ENCODE results near the gene CTSF. TPM values are rescaled to one million over a fixed set of nuclear protein-coding genes. Genes with fewer than 3 reads are reported as not detected.

CTSF gene
- total RNA-seq, 2 experiments from 2014 or later, result 16.0 to 16.8 TPM

DNA sequence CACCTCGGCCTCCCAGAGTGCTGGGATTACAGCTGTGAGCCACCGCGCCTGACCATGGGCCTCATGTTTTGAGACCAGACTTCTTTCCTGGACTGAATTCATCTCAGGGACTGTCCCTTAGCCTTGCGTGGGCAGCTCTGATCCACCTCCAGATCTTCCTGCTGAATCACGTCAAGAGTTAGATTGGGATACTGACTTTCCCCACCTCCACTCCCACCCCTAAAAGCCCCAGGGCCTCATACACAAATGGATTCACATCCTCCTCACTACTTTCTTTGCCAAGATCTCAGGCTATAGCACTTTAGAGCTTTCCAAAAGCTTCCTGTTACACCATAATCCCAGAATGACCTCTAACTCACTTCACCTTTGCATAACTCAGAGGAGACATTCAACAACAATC lies 12.4 kb upstream of the CTSF start:
- ATAC-seq (ENCODE audit: poor library complexity) (no peak), DNase-seq (no peak)
- Mint-ChIP-seq H3K27me3 (no peaks in the 10 kb centered on the region), H3K4me1 (ENCODE audit: low read depth) (peaks cover 8% of the 10 kb centered on the region), H3K36me3 (ENCODE audit: low read depth) (no peaks in the 10 kb centered on the region), H3K27ac (no peak overlapping the region), H3K9me3 (peaks cover 7% of the 10 kb centered on the region), H3K4me3 (no peak overlapping the region)
- Histone ChIP-seq H3K9me3 (ENCODE audit: control insufficient read depth in 1 of 2, insufficient read depth in 1 of 2, low read length in 2 of 2) (peaks cover 5 to 7% of the 10 kb centered on the region in 2 experiments), H3K36me3 (ENCODE audit: insufficient read depth, low read length) (no peaks in the 10 kb centered on the region), H3K4me3 (ENCODE audit: low read length) (no peak overlapping the region), H3K27ac (ENCODE audit: low read depth in 1 of 2, low read length in 2 of 2) (no peak overlapping the region), H3K4me1 (ENCODE audit: insufficient read depth, low read length) (peaks cover 8% of the 10 kb centered on the region), H3K27me3 (ENCODE audit: control insufficient read depth in 1 of 2, insufficient read depth in 2 of 2, low read length in 2 of 2) (no peaks in the 10 kb centered on the region)
- no peak for TF ChIP-seq CTCF (IDR thresholded peaks at IDR 0.05)
- CTCF ChIA-PET, result interaction anchor here (1.1 to 5.5 kb wide), 3 partner anchors 12 to 98 kb away, joined by 3 to 75 read pairs (median 5); partner anchors contain the start of genes CCDC87, CCS and RBM4B
- intact Hi-C loops (cut with DNase I, micrococcal nuclease), result no loop called here
- POLR2A ChIA-PET, result interaction anchor here (2.4 kb wide), 1 partner anchor 97 kb away, joined by 11 read pairs; the partner anchor contains the start of gene RBM4B

- Mint-ChIP-seq H3K27me3 (peaks cover 6% of the 10 kb centered on the region), H3K9me3 (peaks cover 7% of the 10 kb centered on the region), H3K4me3 (no peak overlapping the region), H3K27ac (no peak overlapping the region), H3K36me3 (ENCODE audit: low read depth) (no peaks in the 10 kb centered on the region), H3K4me1 (ENCODE audit: low read depth) (peaks cover 8% of the 10 kb centered on the region)
- H3K27me3 ChIP-seq (ENCODE audit: control insufficient read depth in 1 of 2, insufficient read depth in 2 of 2, low read length in 2 of 2), result no peaks in the 10 kb centered on the region
- DNase-seq (peak; percentile 60 to 89 (median 72)), ATAC-seq (ENCODE audit: poor library complexity) (peak; percentile 82)
- no peak overlapping the region for H3K27ac ChIP-seq (ENCODE audit: low read depth in 1 of 2, low read length in 2 of 2)
- intact Hi-C loops (cut with DNase I, micrococcal nuclease), result loop anchor here (1.0 to 5.0 kb wide), 4 partner anchors 60 to 253 kb away; partner anchors contain the start of gene RBM4 (in 1 of the 2)
- TF ChIP-seq CTCF (IDR thresholded peaks at IDR 0.05), result peak; percentile 85
- ChIA-PET CTCF (interaction anchor here (0.9 to 5.5 kb wide), 5 partner anchors 14 to 170 kb away, joined by 3 to 75 read pairs (median 3); partner anchors contain the start of genes CCDC87, CCS and RBM4B), POLR2A (interaction anchor here (0.6 to 1.3 kb wide), 3 partner anchors 38 to 99 kb away, joined by 3 to 25 read pairs (median 3); partner anchors contain the start of genes RBM14, RBM4 and RBM4B)
- H3K9me3 ChIP-seq (ENCODE audit: control insufficient read depth in 1 of 2, insufficient read depth in 1 of 2, low read length in 2 of 2), result peaks cover 5 to 7% of the 10 kb centered on the region in 2 experiments
- H3K4me3 ChIP-seq (ENCODE audit: low read length), result no peak overlapping the region
- H3K4me1 ChIP-seq (ENCODE audit: insufficient read depth, low read length), result peaks cover 8% of the 10 kb centered on the region
- no peaks in the 10 kb centered on the region for H3K36me3 ChIP-seq (ENCODE audit: insufficient read depth, low read length)
Observed at GRCh38 chr11:66579017-66579606, 10.7 kb upstream of the CTSF start.

- H3K4me3 Mint-ChIP-seq, result peak overlapping the region; percentile 51
- Histone ChIP-seq H3K4me1 (ENCODE audit: insufficient read depth, low read length) (peaks cover 12% of the 10 kb centered on the region), H3K27me3 (ENCODE audit: control insufficient read depth in 1 of 2, insufficient read depth in 2 of 2, low read length in 2 of 2) (no peaks in the 10 kb centered on the region), H3K4me3 (ENCODE audit: low read length) (no peak overlapping the region), H3K27ac (ENCODE audit: low read depth in 1 of 2, low read length in 2 of 2) (no peak overlapping the region), H3K9me3 (ENCODE audit: control insufficient read depth in 1 of 2, insufficient read depth in 1 of 2, low read length in 2 of 2) (no peaks in the 10 kb centered on the region), H3K36me3 (ENCODE audit: insufficient read depth, low read length) (no peaks in the 10 kb centered on the region)
- H3K27me3 Mint-ChIP-seq, result peaks cover 18% of the 10 kb centered on the region
- H3K4me1 Mint-ChIP-seq (ENCODE audit: low read depth), result no peaks in the 10 kb centered on the region
- no peaks in the 10 kb centered on the region for H3K9me3 Mint-ChIP-seq
- H3K36me3 Mint-ChIP-seq (ENCODE audit: low read depth), result no peaks in the 10 kb centered on the region
- intact Hi-C loops (cut with DNase I, micrococcal nuclease), result no loop called here
- DNase-seq (no peak), ATAC-seq (ENCODE audit: poor library complexity) (no peak)
- H3K27ac Mint-ChIP-seq, result no peak overlapping the region
- ChIA-PET CTCF (interaction anchor here (0.7 kb wide), 1 partner anchor 107 kb away, joined by 3 read pairs; no protein-coding TSS in a partner anchor), POLR2A (no interaction called here)
- no peak for TF ChIP-seq CTCF (IDR thresholded peaks at IDR 0.05)
Observed at GRCh38 chr11:66570850-66571180, 2.4 kb upstream of the CTSF start.

Measured in CD4-positive, alpha-beta T cell (primary cell).